Breast epithelium (tissue), 4 donors: ENCODE results near the gene LSAMP. TPM values are rescaled to one million over a fixed set of nuclear protein-coding genes. Genes with fewer than 3 reads are reported as not detected.

Experiments
- DNase-seq, 2 donors: peaks; one replicate each; pipeline ENCODE4 v3.0.0-alpha.2; 2019; ENCODE audit warnings: low spot score in 2 of 2
- H3K27ac ChIP-seq, 2 donors: fragments of 200-600 bp; sonication (generic) in 1 of 2; one replicate each; pipeline ENCODE4 v1.5.1; 2016 to 2019; ENCODE audit warnings: mild to moderate bottlenecking in 1 of 2
- H3K27me3 ChIP-seq, 2 donors: fragments of 200-600 bp; sonication (generic) in 1 of 2; one replicate each; pipeline versions ENCODE4 v1.5.1 to v1.6.0; 2017 to 2019; ENCODE audit warnings: control low read depth in 1 of 2, mild to moderate bottlenecking in 1 of 2
- H3K36me3 ChIP-seq: fragments of 200-600 bp; one replicate; pipeline ENCODE4 v1.5.1; 2019
- H3K4me1 ChIP-seq, 2 donors: fragments of 200-600 bp; sonication (generic); one replicate each; pipeline ENCODE4 v1.5.1; 2016 to 2019; ENCODE audit warnings: control low read depth in 1 of 2
- H3K4me3 ChIP-seq, 3 donors: fragments of 200-600 bp; sonication (generic); 1 replicate in 2 of 3; 2 replicates in 1 of 3; pipeline ENCODE4 v1.5.1; 2016 to 2019; ENCODE audit warnings: mild to moderate bottlenecking in 3 of 3, moderate library complexity in 2 of 3
- H3K9me3 ChIP-seq, 2 donors: fragments of 200-600 bp; sonication (generic) in 1 of 2; one replicate each; pipeline ENCODE4 v1.5.1; 2016 to 2019; ENCODE audit warnings: control low read depth in 1 of 2
- CTCF ChIP-seq, 3 donors: fragments of 450-650 bp; IDR thresholded peaks; one replicate each; pipeline ENCODE4 v1.5.1; 2016 to 2017; ENCODE audit warnings: antibody characterized with exemption in 3 of 3, mild to moderate bottlenecking in 3 of 3, moderate library complexity in 3 of 3
- POLR2A ChIP-seq: fragments of 450-650 bp; IDR thresholded peaks from one replicate; pipeline ENCODE4 v1.6.1; 2016; ENCODE audit warnings: antibody characterized with exemption, mild to moderate bottlenecking, moderate library complexity
- POLR2AphosphoS5 ChIP-seq, 3 donors: sonication (generic); formaldehyde crosslinking; IDR thresholded peaks; one replicate each; pipeline ENCODE4 v1.6.1; 2017; ENCODE audit warnings: antibody characterized with exemption in 3 of 3
- intact Hi-C: fragments of 100-400 bp; cut with DNase I; formaldehyde crosslinking; loops from one replicate; pipeline ENCODE4 v1.15.1; 2023; ENCODE audit warnings: low total_unique reads
- total RNA-seq, 3 donors: library from RNA; depleted of rRNA; stranded (reverse); fragments of >200 nt; gene quantifications; one replicate each; pipeline ENCODE4 v1.1.0, GENCODE V29; 2016

Gene LSAMP
- total RNA-seq, 3 donors from 2014 or later = 1.6 to 3.8 (median 3.5) TPM

- Histone ChIP-seq H3K9me3 (no peaks in the 10 kb centered on the region), H3K27me3 (no peaks in the 10 kb centered on the region), H3K4me1 (no peaks in the 10 kb centered on the region), H3K4me3 (no peak overlapping the region), H3K36me3 (no peaks in the 10 kb centered on the region), H3K27ac (no peak overlapping the region)
- intact Hi-C loops = no loop called here
- DNase-seq = no peak
- no peak for TF ChIP-seq POLR2AphosphoS5 (IDR thresholded peaks at IDR 0.05)
- TF ChIP-seq CTCF (IDR thresholded peaks at IDR 0.05) = no peak
- no peak for TF ChIP-seq POLR2A
Observed at GRCh38 chr3:116154389-116154788, 290.9 kb downstream of the LSAMP start.

- no peaks in the 10 kb centered on the region for H3K27me3 ChIP-seq
- H3K27ac ChIP-seq = no peak overlapping the region
- no peaks in the 10 kb centered on the region for H3K9me3 ChIP-seq
- no peak for TF ChIP-seq POLR2AphosphoS5 (IDR thresholded peaks at IDR 0.05)
- TF ChIP-seq POLR2A = no peak
- H3K4me3 ChIP-seq = no peak overlapping the region
- no peaks in the 10 kb centered on the region for H3K4me1 ChIP-seq
- intact Hi-C loops = no loop called here
- no peaks in the 10 kb centered on the region for H3K36me3 ChIP-seq
- DNase-seq = no peak
Observed at GRCh38 chr3:116153174-116153573, 292.1 kb downstream of the LSAMP start.

GRCh38 chr3:116150655-116151167, 294.6 kb downstream of the LSAMP start:
- Histone ChIP-seq H3K27ac (no peak overlapping the region), H3K36me3 (no peaks in the 10 kb centered on the region), H3K27me3 (no peaks in the 10 kb centered on the region), H3K9me3 (peaks cover 0 to 8% of the 10 kb centered on the region in 2 donors), H3K4me3 (no peak overlapping the region), H3K4me1 (no peaks in the 10 kb centered on the region)
- intact Hi-C loops = no loop called here
- TF ChIP-seq CTCF (IDR thresholded peaks at IDR 0.05) = no peak
- TF ChIP-seq POLR2A = no peak
- TF ChIP-seq POLR2AphosphoS5 (IDR thresholded peaks at IDR 0.05) = no peak
- no peak for DNase-seq

GRCh38 chr3:116148881-116149851, 296.1 kb downstream of the LSAMP start:
- Histone ChIP-seq H3K4me3 (no peak overlapping the region), H3K4me1 (no peaks in the 10 kb centered on the region), H3K27ac (no peak overlapping the region), H3K36me3 (no peaks in the 10 kb centered on the region), H3K9me3 (peaks cover 0 to 18% of the 10 kb centered on the region in 2 donors), H3K27me3 (no peaks in the 10 kb centered on the region)
- TF ChIP-seq CTCF (IDR thresholded peaks at IDR 0.05) = no peak
- intact Hi-C loops = no loop called here
- no peak for DNase-seq

GRCh38 chr3:116145613-116146012, 299.7 kb downstream of the LSAMP start:
- TF ChIP-seq POLR2AphosphoS5 (IDR thresholded peaks at IDR 0.05) (no peak), CTCF (IDR thresholded peaks at IDR 0.05) (no peak), POLR2A (no peak)
- Histone ChIP-seq H3K9me3 (peaks cover 0 to 18% of the 10 kb centered on the region in 2 donors), H3K36me3 (no peaks in the 10 kb centered on the region), H3K4me1 (no peaks in the 10 kb centered on the region), H3K27ac (no peak overlapping the region), H3K27me3 (no peaks in the 10 kb centered on the region), H3K4me3 (no peak overlapping the region)
- intact Hi-C loops = no loop called here
- DNase-seq = no peak
